Measurements from ENCODE around the gene CELF2.

The CELF2 gene

DNA sequence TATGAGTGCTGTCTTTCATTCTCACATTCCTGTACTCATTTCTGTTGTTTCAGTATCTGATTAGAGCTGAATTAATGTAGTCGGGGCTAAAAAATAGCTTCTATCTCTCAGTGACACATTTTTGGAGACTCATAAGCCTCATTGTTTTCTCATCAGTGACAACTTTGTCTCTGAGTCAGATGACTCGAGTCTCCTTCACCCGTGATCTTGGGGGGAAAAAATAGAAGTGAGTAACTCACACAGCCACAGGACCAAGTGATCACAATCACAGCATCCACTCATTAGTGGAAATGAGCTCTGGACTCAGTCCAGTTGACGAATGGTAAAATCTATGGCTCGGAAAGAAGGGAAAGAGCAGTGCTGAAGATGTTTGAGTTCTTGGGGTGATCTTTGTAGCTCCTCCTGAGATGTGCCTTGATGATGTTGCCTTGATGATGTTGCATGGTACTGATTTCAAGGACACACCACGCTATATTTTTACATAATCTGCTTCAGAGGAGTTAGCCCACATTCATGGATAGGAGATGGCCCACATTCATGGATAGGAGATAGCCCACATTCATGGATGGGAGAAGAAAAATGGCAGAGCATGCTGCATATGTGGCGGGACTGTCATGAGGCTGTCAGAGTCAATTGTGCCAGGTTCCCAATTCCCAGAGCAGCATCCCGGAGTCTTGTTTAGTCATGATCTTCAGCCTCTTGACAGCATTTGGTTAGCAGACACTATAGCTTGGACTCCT is 214.7 kb downstream of the CELF2 start:
- no peak for TF ChIP-seq POLR2A (IDR thresholded peaks at IDR 0.05; ENCODE audit: low read depth, low read length)
- DNase-seq (ENCODE audit: insufficient read length, low spot score), result no peak
- FAIRE-seq, result no peak

DNA sequence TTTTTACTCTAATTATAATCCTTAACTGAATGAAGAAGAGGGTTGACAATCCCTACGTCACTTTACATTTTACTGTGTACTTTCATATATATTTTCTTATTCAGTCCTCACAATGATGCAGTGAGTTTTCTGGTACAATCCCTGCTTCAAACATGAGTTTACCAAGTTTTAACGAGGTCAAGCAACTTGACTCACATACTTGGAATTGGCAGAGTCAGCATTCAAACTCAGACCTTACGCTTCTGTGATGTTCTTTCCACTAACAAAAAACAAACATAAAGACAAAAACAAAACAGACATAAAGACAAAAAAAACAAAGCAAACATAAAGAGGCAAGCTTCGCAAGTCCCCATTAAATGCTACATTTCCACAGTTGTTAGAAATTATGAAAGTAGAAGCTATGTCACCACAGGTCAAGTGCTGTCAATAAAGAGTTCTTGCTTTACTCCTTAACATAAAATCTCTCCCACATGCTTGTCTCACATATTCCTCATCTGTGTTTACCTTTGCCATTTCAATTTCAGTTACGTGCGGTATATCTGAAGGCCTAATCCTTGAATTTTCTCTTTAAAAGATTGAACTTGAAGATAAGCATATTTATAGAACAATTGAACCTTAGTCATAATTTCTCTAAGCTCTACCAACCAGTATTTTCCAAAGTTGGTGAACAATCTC is 217.3 kb downstream of the CELF2 start:
- DNase-seq (ENCODE audit: insufficient read length, low spot score), result no peak
- TF ChIP-seq POLR2A (IDR thresholded peaks at IDR 0.05; ENCODE audit: low read depth, low read length), result no peak
- no peak for FAIRE-seq

DNA sequence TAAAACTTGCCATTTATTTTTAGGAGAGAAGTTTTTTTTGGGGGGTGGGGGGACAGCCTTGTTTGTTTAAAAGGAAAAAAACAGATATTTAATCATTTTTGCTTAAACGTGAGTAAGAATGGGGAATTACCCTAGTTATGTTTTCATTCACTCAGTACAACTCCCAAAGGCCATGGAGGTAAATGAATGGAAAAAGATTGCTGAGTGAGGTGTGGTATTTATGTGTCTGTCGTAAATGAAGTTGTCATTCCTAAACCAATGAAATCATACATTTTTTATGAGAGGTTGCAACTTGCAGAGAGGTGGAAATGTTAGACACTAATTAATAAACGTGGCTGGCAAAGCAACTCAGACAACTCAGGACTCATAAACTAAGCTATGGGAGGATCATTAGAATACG is 218.1 kb downstream of the CELF2 start:
- no peak for FAIRE-seq
- DNase-seq (ENCODE audit: insufficient read length, low spot score), result no peak
- no peak for TF ChIP-seq POLR2A (IDR thresholded peaks at IDR 0.05; ENCODE audit: low read depth, low read length)

DNA sequence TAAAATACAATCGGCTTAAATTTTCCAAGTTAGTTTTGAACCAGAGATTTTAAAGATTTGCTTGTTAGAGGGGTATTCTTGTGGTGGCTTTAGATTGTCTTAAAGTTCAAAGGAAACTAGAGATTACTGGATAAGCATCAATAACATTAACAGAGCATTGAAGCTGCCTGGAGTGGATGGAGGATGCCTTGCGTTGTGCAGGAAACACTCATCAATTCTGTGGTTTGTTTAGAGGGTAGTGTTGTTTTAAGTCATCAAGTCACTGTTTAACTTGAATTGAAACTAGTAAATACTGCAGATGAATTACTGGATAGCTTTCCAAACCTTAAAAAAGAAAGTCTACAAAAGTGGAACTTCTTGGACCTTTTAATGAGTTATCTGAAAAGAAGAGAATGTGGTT is 218.6 kb downstream of the CELF2 start:
- DNase-seq (ENCODE audit: insufficient read length, low spot score), result no peak
- no peak for FAIRE-seq
- TF ChIP-seq POLR2A (IDR thresholded peaks at IDR 0.05; ENCODE audit: low read depth, low read length), result no peak

DNA sequence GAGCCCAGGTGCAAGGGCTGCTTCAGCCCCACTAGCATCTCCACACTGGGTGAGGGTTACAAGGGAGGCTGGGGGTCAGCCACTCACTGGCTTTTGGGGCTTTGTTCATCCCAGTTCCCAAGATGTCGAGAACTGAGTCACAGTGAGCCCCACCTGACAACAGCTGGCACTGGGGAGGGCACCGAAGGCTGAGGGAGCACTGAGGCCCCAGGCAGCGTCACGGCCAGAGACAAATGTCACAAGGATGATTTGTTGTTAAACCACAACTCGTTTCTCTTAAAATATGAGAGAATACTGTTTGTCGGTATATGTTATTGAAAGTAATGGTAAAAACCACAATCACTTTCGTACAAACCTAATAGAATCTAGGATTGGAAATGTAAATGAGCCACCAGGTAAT is 219.9 kb downstream of the CELF2 start:
- FAIRE-seq, result no peak
- no peak for DNase-seq (ENCODE audit: insufficient read length, low spot score)
- TF ChIP-seq POLR2A (IDR thresholded peaks at IDR 0.05; ENCODE audit: low read depth, low read length), result no peak

DNA sequence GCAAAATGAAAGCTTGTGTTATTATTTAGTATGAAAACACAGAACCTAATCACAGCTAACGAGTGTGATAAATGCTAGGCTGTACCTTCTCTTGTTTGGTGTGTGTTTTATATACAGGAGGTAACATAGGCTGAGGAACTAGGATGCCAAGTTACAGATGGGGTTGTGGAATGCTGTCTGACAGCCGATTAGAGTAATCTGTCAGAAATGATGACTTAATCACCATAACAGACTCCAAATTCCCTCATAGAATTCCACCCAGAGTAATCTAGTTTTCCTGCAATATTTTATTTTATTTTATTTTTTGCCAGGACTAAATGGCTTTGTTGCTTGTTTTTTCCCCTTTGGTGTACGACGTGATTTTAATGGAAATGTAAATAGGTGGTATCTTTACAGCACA is 221.2 kb downstream of the CELF2 start:
- no peak for FAIRE-seq
- DNase-seq (ENCODE audit: insufficient read length, low spot score), result no peak
- no peak for TF ChIP-seq POLR2A (IDR thresholded peaks at IDR 0.05; ENCODE audit: low read depth, low read length)

DNA sequence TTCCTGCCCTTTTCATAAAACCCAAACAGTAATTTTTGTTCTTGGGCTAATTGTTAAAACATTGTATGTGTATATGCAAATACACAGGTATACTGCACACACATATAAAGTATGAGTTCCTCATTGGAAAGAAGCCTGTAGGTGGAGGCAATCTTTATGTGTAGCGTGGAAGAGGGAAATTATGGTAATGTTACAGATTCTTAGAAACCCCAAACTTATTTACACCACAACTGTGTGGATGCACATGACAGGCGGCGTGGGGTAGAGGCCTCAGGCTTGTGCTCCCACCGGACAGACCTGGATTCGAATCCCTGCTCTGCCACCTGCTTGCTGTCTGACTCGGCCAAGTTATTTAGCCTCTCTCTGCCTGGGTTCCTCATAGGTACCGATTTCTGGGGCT is 223.0 kb downstream of the CELF2 start:
- DNase-seq (ENCODE audit: insufficient read length, low spot score) (no peak), FAIRE-seq (no peak)
- TF ChIP-seq POLR2A (IDR thresholded peaks at IDR 0.05; ENCODE audit: low read depth, low read length), result no peak

DNA sequence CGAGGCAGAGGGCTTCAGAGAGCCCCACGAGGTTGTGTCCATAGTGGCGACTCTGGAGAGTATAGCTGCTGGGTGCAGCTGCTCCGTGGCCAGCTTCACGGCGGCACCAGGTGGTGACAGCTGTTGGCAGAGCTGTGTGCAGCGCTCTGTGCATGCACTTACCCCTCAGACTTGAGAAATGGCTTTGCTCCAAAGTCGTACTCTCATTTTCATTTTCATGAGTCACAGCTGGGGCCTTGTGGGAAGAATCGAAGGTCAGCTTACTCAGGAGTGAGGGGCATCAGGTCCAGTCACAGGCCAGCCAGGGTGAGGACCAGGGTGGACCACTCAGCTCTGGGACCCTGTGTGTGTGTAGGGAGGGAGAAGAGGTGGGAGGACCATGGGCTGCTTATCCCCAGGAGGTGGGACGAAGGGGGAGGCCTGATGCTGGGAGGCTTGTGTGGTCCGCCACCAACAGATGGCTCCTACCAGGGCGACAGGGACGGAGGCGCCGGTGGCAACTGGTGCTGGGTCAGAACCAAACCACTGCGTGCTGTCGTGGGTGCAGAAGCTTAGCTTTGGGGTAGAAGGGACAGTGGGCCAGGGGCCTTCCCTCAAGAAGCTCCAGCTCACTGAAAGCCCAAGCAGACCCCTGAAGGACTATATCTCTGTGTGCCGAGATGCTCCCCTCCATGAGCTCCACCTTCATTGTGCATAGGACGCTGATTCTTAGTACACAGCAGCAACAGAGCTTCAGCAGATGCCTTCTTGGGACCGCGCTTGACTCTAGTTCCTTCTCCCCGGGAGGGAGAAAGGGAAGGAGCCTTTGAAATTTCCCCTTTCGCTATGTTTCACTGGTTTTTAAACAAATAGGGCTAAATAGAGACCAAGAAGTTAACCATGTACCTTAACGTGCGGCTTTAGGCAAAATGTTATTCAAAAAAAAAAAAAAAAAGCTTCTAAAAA is 225.0 kb downstream of the CELF2 start:
- no peak for TF ChIP-seq POLR2A (IDR thresholded peaks at IDR 0.05; ENCODE audit: low read depth, low read length)
- FAIRE-seq (no peak), DNase-seq (ENCODE audit: insufficient read length, low spot score) (no peak)

DNA sequence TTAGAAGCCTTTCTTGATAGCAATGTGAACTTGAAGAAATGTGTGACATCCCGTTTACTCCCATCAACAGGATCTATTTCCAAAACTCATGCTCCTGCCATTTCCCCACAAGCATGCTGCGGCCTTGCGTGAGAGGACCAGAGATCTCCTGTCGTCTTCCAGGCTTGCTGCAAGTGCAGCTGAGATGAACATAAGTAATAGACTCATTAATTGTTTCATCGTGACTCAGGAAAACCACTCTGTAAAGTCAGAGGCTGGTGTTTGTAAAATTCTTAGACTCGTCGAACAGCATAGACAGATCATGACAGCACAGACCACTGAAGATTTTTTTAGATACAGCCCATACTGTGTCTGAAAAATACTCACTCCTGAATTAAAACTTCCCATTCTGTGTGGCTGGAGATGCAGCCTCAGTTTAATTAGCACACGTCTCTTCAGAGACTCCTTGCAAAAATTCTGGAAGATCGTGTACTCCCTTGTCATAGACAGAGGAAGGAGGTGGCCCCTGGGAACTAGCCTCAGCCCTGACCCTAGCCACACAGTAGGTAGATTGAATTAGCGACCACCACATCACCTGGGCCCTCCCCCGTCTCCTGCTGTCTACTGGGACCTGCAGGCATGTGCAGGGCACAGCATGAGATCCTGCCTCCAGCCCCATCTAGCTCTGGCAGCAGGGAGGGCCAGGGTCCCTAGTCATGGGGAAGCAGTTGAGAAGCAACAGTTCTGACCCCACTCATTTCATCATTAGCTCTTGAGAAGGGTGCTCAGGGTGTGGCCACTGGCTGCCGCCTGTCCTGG is 226.0 kb downstream of the CELF2 start:
- no peak for DNase-seq (ENCODE audit: insufficient read length, low spot score)
- no peak for TF ChIP-seq POLR2A (IDR thresholded peaks at IDR 0.05; ENCODE audit: low read depth, low read length)
- FAIRE-seq, result no peak

DNA sequence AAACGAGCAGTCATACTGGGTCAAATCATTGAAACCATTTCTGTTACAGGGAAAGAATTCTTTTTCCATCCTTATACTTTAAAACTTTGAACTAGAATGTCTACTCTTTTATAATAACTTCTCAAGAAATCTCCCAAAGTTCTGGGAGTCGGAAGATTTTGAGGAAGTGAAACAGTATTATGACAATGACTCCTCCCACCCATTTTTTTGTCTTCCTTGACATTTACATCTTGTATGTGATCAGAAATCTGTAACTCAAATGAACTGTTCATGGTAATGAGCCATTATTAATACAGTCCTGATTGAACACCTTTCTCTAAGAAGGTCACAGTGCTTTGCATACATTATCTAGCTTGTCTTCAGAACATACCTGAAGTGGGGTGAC is 227.4 kb downstream of the CELF2 start:
- TF ChIP-seq POLR2A (IDR thresholded peaks at IDR 0.05; ENCODE audit: low read depth, low read length), result no peak
- FAIRE-seq, result no peak
- no peak for DNase-seq (ENCODE audit: insufficient read length, low spot score)

DNA sequence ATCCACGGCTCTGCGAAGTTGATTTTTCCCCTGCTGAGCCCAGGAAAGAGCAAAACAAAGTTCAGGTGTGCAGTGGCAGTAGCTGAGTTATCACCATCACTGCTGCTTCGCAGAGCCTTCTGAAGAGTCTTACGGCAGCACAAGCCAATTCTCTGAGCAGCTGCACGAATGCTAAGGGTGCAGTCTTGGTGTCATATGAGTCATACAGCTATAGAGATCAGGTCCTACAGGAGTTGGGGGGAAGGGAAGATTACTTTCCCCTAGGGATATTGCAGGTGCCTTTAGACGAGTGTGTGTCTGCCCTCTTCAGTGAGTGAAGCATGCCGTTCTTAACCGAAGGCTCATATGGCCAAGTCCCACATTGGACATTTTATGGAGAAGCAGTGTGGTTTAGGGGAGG is 227.8 kb downstream of the CELF2 start:
- DNase-seq (ENCODE audit: insufficient read length, low spot score), result no peak
- no peak for FAIRE-seq
- TF ChIP-seq POLR2A (IDR thresholded peaks at IDR 0.05; ENCODE audit: low read depth, low read length), result no peak

DNA sequence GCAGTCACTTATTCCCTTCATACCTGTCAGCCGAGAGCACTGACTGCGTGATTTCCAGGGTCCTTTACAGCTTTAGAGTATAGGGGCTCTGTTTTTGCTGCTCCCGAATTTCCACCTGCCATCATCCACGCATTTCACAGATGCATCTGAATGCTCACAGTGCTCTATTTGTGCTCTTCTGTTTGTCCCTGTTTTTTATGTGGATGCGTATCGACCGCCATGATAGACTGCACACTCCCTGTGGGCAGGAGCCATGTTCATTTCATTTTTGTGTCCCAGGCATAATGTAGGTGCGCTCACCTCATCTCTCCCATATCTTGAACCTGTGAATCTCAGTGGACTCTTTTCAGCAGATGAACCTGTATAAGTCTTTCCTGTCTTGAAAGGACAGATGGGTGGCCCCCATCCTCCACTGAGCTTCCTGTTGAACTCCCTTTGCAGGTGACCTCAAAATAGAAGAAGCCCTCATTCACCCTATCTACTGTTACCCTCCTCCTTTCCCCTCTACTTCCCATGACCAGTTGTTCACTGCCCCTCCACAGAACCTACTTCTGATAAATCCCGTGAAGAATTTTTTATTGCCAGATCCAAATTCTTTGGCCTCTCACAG is 228.4 kb downstream of the CELF2 start:
- no peak for TF ChIP-seq POLR2A (IDR thresholded peaks at IDR 0.05; ENCODE audit: low read depth, low read length)
- no peak for DNase-seq (ENCODE audit: insufficient read length, low spot score)
- no peak for FAIRE-seq

DNA sequence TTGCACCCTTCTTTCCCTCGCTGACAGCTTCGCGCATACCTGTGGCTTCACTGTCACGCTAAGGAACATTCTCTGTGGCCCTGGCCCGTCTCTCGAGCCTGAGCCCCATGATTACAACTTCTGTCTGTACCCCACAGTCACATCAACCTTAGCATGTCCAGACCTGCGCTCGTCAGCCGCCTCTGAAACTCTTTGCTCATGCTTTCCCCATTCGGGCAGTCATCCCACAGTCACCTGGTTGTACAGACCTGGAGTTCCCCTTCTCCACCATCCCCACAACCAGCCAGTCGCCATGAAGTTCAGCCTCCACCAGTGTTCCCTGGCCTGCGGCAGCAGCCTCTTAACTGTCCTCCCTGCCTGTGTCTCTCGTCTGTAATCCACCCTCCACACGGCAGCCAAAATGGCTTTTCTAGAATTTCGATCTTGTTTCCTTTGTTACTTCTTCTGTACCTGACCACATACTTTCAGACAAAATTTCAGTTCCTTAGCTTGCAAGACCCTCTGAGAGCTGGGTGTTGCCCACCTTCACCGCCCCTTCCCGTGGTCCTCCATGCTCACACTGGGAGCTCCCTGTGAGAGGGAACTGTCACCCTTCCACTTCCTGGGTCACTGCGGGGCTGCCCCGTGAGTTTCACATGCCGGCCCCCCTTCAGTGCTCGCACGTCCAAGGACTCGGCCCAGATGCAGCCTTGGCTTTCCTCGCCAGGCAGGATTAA is 229.2 kb downstream of the CELF2 start:
- TF ChIP-seq POLR2A (IDR thresholded peaks at IDR 0.05; ENCODE audit: low read depth, low read length), result no peak
- FAIRE-seq (no peak), DNase-seq (ENCODE audit: insufficient read length, low spot score) (no peak)

Data from H54 (cell line).